Sigmoid colon (tissue), 4 donors: ENCODE measurements around the gene B3GALT6.
"Not testable (repeated sequence)": the region's sequence is repeated elsewhere in the genome, so short reads cannot be mapped to it uniquely, and the experiment has no call there.

Experiments used
- CTCF ChIP-seq, 4 experiments: fragments of 450-650 bp in 3 of 4; fragments of 200-600 bp in 1 of 4; IDR thresholded peaks; one replicate each; pipeline ENCODE4 v1.5.1; 2016 to 2019; ENCODE audit warnings: antibody characterized with exemption in 4 of 4, mild to moderate bottlenecking in 3 of 4, moderate library complexity in 2 of 4
- EP300 ChIP-seq, 4 donors: sonication (generic); formaldehyde crosslinking; IDR thresholded peaks; one replicate each; pipeline ENCODE4 v1.6.1; 2017; ENCODE audit warnings: antibody characterized with exemption in 4 of 4
- POLR2A ChIP-seq, 2 donors: fragments of 450-650 bp; IDR thresholded peaks; one replicate each; pipeline ENCODE4 v1.6.1; 2016; ENCODE audit warnings: antibody characterized with exemption in 2 of 2, mild to moderate bottlenecking in 2 of 2, moderate library complexity in 2 of 2

- TF ChIP-seq CTCF, POLR2A, EP300 (IDR thresholded peaks at IDR 0.05): not testable (repeated sequence)
These were observed 16.2 kb downstream of the B3GALT6 start for GRCh38 chr1:1248009-1248913.
